Osteocyte (in vitro differentiated cells): ENCODE measurements around the gene DKC1. TPM values are rescaled to one million over a fixed set of nuclear protein-coding genes. Genes with fewer than 3 reads are reported as not detected.

ENCODE experiments used
- DNase-seq: peaks from one replicate; pipeline ENCODE4 v3.0.0; 2021; ENCODE audit warnings: mixed read lengths; ENCODE audit not compliant: unreplicated experiment; ENCODE audit errors: extremely low spot score
- H3K27ac Mint-ChIP-seq: one replicate; pipeline ENCODE4 v1.8.0; 2021; ENCODE audit warnings: mild to moderate bottlenecking, mixed read lengths; ENCODE audit not compliant: unreplicated experiment
- H3K27me3 Mint-ChIP-seq: one replicate; pipeline ENCODE4 v1.8.0; 2021; ENCODE audit warnings: mixed read lengths; ENCODE audit not compliant: unreplicated experiment
- H3K36me3 Mint-ChIP-seq: one replicate; pipeline ENCODE4 v1.8.0; 2021; ENCODE audit warnings: mixed read lengths; ENCODE audit not compliant: unreplicated experiment
- H3K4me1 Mint-ChIP-seq: one replicate; pipeline ENCODE4 v1.8.0; 2021; ENCODE audit warnings: mixed read lengths; ENCODE audit not compliant: unreplicated experiment
- H3K4me3 Mint-ChIP-seq: one replicate; pipeline ENCODE4 v1.8.0; 2021; ENCODE audit warnings: mild to moderate bottlenecking, moderate library complexity, mixed read lengths; ENCODE audit not compliant: unreplicated experiment
- H3K9me3 Mint-ChIP-seq: one replicate; pipeline ENCODE4 v1.8.0; 2021; ENCODE audit warnings: mixed read lengths; ENCODE audit not compliant: unreplicated experiment
- total RNA-seq: library from RNA; stranded (reverse); gene quantifications from 2 replicates; pipeline ENCODE4 v1.2.1, GENCODE V29; 2021
- TF ChIP-seq, protein P1 (sequence below): fragments of 200-600 bp; sonication (generic); IDR thresholded peaks from 2 replicates; pipeline ENCODE4 v1.5.0; 2021; ENCODE audit warnings: antibody characterized with exemption, mild to moderate bottlenecking, moderate library complexity

DKC1 gene
- total RNA-seq, 1 donor from 2014 or later: 37.5 TPM

DNA sequence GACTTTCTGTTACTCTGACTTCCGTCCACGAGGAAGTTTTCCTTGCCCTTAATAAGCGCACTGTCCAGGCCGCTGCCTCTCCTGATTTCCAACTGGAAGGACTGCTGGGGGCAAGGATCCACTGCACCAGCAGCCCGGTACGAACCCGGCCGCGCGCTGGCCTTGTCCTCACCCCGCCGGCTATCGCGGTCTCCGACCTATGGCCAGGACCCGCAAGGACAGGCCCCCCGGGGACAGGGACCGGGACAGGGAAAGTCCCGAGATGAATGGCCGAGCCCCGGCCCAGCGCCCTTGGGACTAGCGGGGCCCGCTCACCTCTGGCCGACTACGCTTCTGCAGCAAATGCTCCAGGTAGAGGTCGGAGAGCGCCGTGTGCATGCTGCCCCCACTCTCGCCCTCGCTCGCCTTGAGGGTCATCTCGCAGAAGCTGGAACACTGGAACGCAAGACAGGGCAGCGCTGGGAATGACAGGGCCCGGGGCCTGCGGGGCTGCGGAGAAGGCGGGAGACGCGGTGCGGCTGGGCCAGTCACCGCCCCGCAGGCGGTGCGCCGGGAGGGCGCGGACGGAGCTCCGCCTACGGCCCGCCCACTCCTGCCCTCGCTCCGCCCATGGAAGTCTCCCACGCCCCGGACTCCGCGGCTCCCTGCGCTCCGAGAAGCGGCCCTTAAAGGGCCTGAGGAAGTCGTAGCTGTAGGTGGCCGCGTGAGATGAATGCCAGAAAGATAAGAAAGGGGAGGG is 42.5 kb downstream of the DKC1 start, which contains the start of gene MPP1:
Gene MPP1 (minus strand): TSS at position 529 of the 739 bp plus-strand sequence. CDS start 112 bp downstream, at position 417.
- peaks cover 15% of the 10 kb centered on the region for H3K4me1 Mint-ChIP-seq
- peak within 1 kb of the TSS; percentile 56 for H3K27ac Mint-ChIP-seq
- DNase-seq: peak; percentile 87
- TF ChIP-seq, protein P1, sequence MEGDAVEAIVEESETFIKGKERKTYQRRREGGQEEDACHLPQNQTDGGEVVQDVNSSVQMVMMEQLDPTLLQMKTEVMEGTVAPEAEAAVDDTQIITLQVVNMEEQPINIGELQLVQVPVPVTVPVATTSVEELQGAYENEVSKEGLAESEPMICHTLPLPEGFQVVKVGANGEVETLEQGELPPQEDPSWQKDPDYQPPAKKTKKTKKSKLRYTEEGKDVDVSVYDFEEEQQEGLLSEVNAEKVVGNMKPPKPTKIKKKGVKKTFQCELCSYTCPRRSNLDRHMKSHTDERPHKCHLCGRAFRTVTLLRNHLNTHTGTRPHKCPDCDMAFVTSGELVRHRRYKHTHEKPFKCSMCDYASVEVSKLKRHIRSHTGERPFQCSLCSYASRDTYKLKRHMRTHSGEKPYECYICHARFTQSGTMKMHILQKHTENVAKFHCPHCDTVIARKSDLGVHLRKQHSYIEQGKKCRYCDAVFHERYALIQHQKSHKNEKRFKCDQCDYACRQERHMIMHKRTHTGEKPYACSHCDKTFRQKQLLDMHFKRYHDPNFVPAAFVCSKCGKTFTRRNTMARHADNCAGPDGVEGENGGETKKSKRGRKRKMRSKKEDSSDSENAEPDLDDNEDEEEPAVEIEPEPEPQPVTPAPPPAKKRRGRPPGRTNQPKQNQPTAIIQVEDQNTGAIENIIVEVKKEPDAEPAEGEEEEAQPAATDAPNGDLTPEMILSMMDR: no peak
- peaks cover 6% of the 10 kb centered on the region for H3K27me3 Mint-ChIP-seq
- H3K36me3 Mint-ChIP-seq: no peaks in the 10 kb centered on the region
- H3K4me3 Mint-ChIP-seq: peak within 1 kb of the TSS; percentile 81
- H3K9me3 Mint-ChIP-seq: peaks cover 21% of the 10 kb centered on the region

DNA sequence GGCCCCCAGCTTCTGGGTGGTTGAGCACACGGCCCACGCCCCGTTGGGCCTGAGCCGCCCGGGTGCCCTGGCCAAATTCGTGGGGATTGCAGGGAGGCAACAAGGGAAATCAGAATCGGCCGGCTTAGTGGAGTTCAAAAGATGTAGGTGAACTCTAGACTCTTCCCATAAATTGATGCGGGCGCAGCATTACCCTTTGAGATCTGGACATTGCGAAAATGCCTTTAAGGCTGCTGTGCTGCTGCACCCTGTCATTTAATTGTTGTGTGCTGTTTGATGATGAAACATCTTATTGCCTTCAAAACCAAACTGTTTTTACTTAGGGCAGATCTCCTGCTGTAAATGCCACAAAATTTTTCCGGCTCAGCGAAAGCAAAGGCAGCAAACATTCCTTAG is 43.0 kb downstream of the DKC1 start:
- H3K27me3 Mint-ChIP-seq: peaks cover 6% of the 10 kb centered on the region
- DNase-seq: no peak
- peak overlapping the region; percentile 81 for H3K4me3 Mint-ChIP-seq
- TF ChIP-seq, protein P1: no peak
- peaks cover 21% of the 10 kb centered on the region for H3K9me3 Mint-ChIP-seq
- H3K27ac Mint-ChIP-seq: peak overlapping the region; percentile 56
- no peaks in the 10 kb centered on the region for H3K36me3 Mint-ChIP-seq
- H3K4me1 Mint-ChIP-seq: peaks cover 13% of the 10 kb centered on the region

DNA sequence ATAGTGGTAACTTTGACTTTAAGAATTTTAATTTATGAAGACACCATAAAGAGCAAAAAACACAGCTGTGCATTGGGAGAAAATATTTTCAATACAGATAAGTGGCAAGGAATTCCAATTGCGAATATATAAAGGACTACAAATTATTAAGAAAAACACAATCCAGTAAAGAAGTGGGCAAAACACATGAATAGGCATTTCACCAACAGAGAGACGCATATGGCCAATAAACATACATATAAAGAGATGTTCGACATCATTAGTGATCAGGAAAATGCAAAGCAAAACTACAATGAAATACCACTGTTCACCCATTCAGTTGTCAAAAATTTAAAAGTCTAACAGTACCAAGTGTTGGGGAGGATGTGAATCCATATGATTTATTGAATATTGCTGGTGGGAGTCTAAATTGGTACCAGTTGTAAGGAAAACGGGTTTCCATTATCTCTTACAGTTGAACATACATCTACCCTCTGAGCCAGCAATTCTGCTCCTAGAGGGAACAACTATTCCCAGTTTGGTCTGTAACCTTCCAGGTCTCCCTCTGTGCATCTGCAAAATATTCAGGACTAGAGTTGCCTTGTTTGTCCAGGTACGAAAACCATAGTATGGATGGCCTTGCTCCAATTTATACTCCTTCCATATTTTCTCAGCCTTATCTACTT is 44.3 kb downstream of the DKC1 start:
- TF ChIP-seq, protein P1: no peak
- Mint-ChIP-seq H3K9me3 (peaks cover 21% of the 10 kb centered on the region), H3K36me3 (no peaks in the 10 kb centered on the region), H3K4me1 (peaks cover 13% of the 10 kb centered on the region), H3K4me3 (no peak overlapping the region), H3K27me3 (peaks cover 9% of the 10 kb centered on the region), H3K27ac (no peak overlapping the region)
- DNase-seq: no peak

DNA sequence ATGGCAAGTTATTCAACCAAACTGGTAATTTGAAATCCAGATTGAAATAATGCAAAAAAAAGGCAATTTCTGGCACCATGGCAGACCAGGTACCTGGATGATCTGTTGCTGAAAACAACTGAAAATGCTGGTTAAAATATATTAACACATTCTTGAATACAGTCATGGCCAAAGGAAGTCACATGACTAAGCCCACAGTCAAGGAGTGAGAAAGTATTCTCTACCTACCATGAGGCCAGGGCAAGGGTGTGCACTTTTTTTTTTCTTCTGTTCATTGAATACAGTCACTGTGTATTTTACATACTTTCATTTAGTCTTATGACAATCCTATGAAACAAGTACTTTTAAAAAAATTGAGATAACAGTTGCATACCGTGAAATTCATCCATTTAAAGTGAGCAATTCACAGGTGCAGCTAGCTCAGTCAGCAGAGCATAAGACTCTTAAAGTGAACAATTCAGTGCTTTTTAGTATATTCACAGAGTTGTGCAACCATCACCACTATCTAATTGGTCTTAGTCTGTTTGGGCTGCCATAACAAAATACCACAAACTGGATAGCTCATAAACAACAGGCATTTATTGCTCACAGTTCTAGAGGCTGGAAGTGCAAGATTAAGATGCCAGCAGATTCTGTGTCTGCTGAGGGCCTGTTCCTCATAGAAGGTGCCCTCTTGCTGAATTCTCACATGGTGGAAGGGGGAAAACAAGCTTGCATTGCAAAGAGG is 47.4 kb downstream of the DKC1 start:
- no peak for DNase-seq
- TF ChIP-seq, protein P1: no peak
- Mint-ChIP-seq H3K4me3 (no peak overlapping the region), H3K27ac (no peak overlapping the region), H3K27me3 (peaks cover 24% of the 10 kb centered on the region), H3K9me3 (peaks cover 24% of the 10 kb centered on the region), H3K36me3 (no peaks in the 10 kb centered on the region), H3K4me1 (peaks cover 5% of the 10 kb centered on the region)
